ENCODE data around the gene HNRNPUL2. TPM values are rescaled to one million over a fixed set of nuclear protein-coding genes. Genes with fewer than 3 reads are reported as not detected.

HNRNPUL2 gene
- total and polyA plus RNA-seq, 2 donors (not counting 1 experiment from before 2014, with no cell fraction given) = 14.6 to 70.4 TPM

DNA sequence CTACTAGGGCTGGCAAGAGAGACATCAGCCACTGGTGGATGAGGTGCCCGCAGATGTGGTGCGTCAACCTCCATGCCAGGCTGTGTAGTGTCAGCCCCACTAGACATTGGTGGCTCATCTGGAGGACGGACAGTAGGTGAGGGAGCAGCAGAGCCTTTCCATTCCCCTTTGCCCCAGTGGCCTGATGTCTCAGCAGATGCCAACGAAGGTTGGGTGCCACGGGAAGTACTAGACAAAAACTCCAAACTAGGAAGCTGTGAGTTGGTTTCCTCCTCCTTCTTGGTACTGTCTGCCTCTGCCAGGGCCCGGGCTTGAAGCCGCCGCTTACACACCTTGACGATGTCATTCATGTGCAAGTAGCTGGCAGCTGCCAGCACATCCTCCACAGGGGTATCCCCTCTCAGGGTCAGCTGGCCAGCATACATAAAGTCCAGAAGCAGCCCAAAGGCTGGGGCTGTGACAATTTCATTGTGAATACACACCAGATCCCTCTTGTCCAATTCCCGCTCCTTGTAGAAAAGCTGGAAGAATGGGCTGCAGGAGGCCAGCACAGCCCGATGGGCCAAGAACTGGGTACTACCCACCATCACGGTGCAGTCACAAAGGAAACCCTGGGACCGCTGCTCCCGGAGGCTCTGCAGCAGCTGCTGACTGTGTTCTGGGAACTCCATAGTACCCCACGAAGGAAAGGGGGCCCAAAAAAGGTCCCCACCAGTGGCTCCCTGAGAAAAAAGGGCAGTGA, 25.9 kb upstream of the HNRNPUL2 start:
- H3K4me1 Mint-ChIP-seq = peaks cover 30% of the 10 kb centered on the region
- no peaks in the 10 kb centered on the region for H3K9me3 Mint-ChIP-seq (ENCODE audit: insufficient read depth)
- no peak for ATAC-seq (ENCODE audit: low read depth)
- no peak for TF ChIP-seq EZH2 (IDR thresholded peaks at IDR 0.05; ENCODE audit: borderline replicate concordance, insufficient read depth, low read depth, low read length, poor library complexity, severe bottlenecking)
- TF ChIP-seq, protein P1, sequence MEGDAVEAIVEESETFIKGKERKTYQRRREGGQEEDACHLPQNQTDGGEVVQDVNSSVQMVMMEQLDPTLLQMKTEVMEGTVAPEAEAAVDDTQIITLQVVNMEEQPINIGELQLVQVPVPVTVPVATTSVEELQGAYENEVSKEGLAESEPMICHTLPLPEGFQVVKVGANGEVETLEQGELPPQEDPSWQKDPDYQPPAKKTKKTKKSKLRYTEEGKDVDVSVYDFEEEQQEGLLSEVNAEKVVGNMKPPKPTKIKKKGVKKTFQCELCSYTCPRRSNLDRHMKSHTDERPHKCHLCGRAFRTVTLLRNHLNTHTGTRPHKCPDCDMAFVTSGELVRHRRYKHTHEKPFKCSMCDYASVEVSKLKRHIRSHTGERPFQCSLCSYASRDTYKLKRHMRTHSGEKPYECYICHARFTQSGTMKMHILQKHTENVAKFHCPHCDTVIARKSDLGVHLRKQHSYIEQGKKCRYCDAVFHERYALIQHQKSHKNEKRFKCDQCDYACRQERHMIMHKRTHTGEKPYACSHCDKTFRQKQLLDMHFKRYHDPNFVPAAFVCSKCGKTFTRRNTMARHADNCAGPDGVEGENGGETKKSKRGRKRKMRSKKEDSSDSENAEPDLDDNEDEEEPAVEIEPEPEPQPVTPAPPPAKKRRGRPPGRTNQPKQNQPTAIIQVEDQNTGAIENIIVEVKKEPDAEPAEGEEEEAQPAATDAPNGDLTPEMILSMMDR (IDR thresholded peaks at IDR 0.05) = no peak
- H3K4me3 ChIP-seq (ENCODE audit: control extremely low read depth in 1 of 5, extremely low read depth in 1 of 5, insufficient read depth in 1 of 5, low read depth in 2 of 5, low read length in 4 of 5) = peak overlapping the region; percentile 82 to 94 (median 86)
- peaks cover 6% of the 10 kb centered on the region for H4K20me1 ChIP-seq (ENCODE audit: control insufficient read depth, insufficient read depth, low read length, poor library complexity, severe bottlenecking)
- CTCF ChIA-PET = interaction anchor here (0.6 to 2.6 kb wide), 14 partner anchors 10 to 1551 kb away, joined by 3 to 32 read pairs (median 5); partner anchors contain the start of genes HNRNPUL2, STX5, TEX54 and TMEM179B
- peaks cover 40% of the 10 kb centered on the region for H3K79me2 ChIP-seq (ENCODE audit: control insufficient read depth, insufficient read depth, low read length)
- H3K27me3 Mint-ChIP-seq = no peaks in the 10 kb centered on the region
- H3K27ac ChIP-seq (ENCODE audit: low read length in 2 of 2) = peak overlapping the region; percentile 35 to 84
- WGBS (ENCODE audit: insufficient coverage) = 78% methylated on average over 15 of the region's 15 CpGs
- intact Hi-C loops (cut with micrococcal nuclease) = loop anchor here (1.0 kb wide), 1 partner anchor 8 kb away; the partner anchor contains the start of gene POLR2G
- no peak for DNase-seq
- peak overlapping the region; percentile 99 for H3K27ac Mint-ChIP-seq
- peak overlapping the region; percentile 99 for H3K4me3 Mint-ChIP-seq
- peaks cover 0 to 19% of the 10 kb centered on the region in 2 experiments for H3K36me3 ChIP-seq (replicated peaks in 1 of 2; ENCODE audit: control extremely low read depth in 1 of 2, control insufficient read depth in 1 of 2, extremely low read depth in 1 of 2, insufficient read depth in 2 of 2, low read length in 1 of 2)
- peak overlapping the region; percentile 96 for H3K4me2 ChIP-seq (replicated peaks; ENCODE audit: low read depth, low read length, poor library complexity, severe bottlenecking)
- H3K27me3 ChIP-seq (replicated peaks in 1 of 4; ENCODE audit: control extremely low read depth in 1 of 4, control insufficient read depth in 3 of 4, insufficient read depth in 4 of 4, low read length in 3 of 4) = no peaks in the 10 kb centered on the region
- peaks cover 7 to 21% of the 10 kb centered on the region in 2 donors for H3K4me1 ChIP-seq (ENCODE audit: control insufficient read depth in 2 of 2, insufficient read depth in 2 of 2, low read length in 2 of 2)
- H3K9me3 ChIP-seq (ENCODE audit: control extremely low read depth in 1 of 3, control insufficient read depth in 2 of 3, insufficient read depth in 1 of 3, low read length in 2 of 3) = no peaks in the 10 kb centered on the region
- H3K9ac ChIP-seq (ENCODE audit: low read length) = peak overlapping the region; percentile 81
- POLR2A ChIA-PET = interaction anchor here (0.5 to 3.9 kb wide), 30 partner anchors 8 to 1952 kb away, joined by 3 to 75 read pairs (median 6); partner anchors contain the start of genes B3GAT3, C11orf98, CSKMT and EEF1G
- H2AFZ ChIP-seq (ENCODE audit: insufficient read depth, low read depth, low read length, poor library complexity, severe bottlenecking) = peak overlapping the region; percentile 95

Measured in B cell (primary cell).